Ascending aorta (tissue), 2 donors: ENCODE measurements around the gene CDC37. TPM values are rescaled to one million over a fixed set of nuclear protein-coding genes. Genes with fewer than 3 reads are reported as not detected.

Source experiments
- DNase-seq, 2 donors: peaks; one replicate each; pipeline ENCODE4 v3.0.0-alpha.2; 2019; ENCODE audit warnings: low spot score in 2 of 2
- H3K27ac ChIP-seq, 2 donors: fragments of 200-600 bp; sonication (generic); one replicate each; pipeline ENCODE4 v1.5.1; 2016 to 2017; ENCODE audit warnings: mild to moderate bottlenecking in 1 of 2
- H3K27me3 ChIP-seq: fragments of 200-600 bp; sonication (generic); one replicate; pipeline ENCODE4 v1.5.1; 2017
- H3K36me3 ChIP-seq, 2 donors: fragments of 200-600 bp; sonication (generic); one replicate each; pipeline ENCODE4 v1.5.1; 2016
- H3K4me1 ChIP-seq, 2 donors: fragments of 200-600 bp; sonication (generic); one replicate each; pipeline ENCODE4 v1.5.1; 2016 to 2017; ENCODE audit warnings: mild to moderate bottlenecking in 1 of 2
- H3K4me3 ChIP-seq, 2 donors: fragments of 200-600 bp; sonication (generic); one replicate each; pipeline ENCODE4 v1.5.1; 2016 to 2017; ENCODE audit warnings: mild to moderate bottlenecking in 1 of 2
- H3K9me3 ChIP-seq, 2 donors: fragments of 200-600 bp; sonication (generic); one replicate each; pipeline ENCODE4 v1.5.1; 2016
- CTCF ChIP-seq, 3 experiments: fragments of 200-600 bp in 2 of 3; fragments of 450-650 bp in 1 of 3; sonication (generic) in 2 of 3; IDR thresholded peaks; one replicate each; pipeline ENCODE4 v1.5.1; 2016 to 2019; ENCODE audit warnings: antibody characterized with exemption in 3 of 3, mild to moderate bottlenecking in 1 of 3, moderate library complexity in 1 of 3
- intact Hi-C: fragments of 100-400 bp; cut with DNase I; formaldehyde crosslinking; loops from one replicate; pipeline ENCODE4 v1.15.1; 2023
- total RNA-seq: library from RNA; depleted of rRNA; stranded (reverse); fragments of >200 nt; gene quantifications from one replicate; pipeline ENCODE4 v1.1.0, GENCODE V29; 2016

The CDC37 gene
- total RNA-seq, 1 donor from 2014 or later, result 183 TPM

- intact Hi-C loops, result no loop called here
- Histone ChIP-seq H3K4me3 (peak overlapping the region in 1 of 2 donors; percentile 26), H3K27ac (no peak overlapping the region), H3K27me3 (peaks cover 47% of the 10 kb centered on the region), H3K9me3 (peaks cover 0 to 6% of the 10 kb centered on the region in 2 donors), H3K36me3 (no peaks in the 10 kb centered on the region), H3K4me1 (peaks cover 20 to 23% of the 10 kb centered on the region in 2 donors)
- no peak for DNase-seq
- TF ChIP-seq CTCF (IDR thresholded peaks at IDR 0.05), result no peak
These were observed 15.3 kb upstream of the CDC37 start for GRCh38 chr19:10418485-10419199.

- Histone ChIP-seq H3K27ac (no peak overlapping the region), H3K4me1 (peaks cover 20 to 23% of the 10 kb centered on the region in 2 donors), H3K27me3 (peaks cover 47% of the 10 kb centered on the region), H3K4me3 (no peak overlapping the region), H3K36me3 (no peaks in the 10 kb centered on the region), H3K9me3 (peaks cover 0 to 6% of the 10 kb centered on the region in 2 donors)
- intact Hi-C loops, result no loop called here
- TF ChIP-seq CTCF (IDR thresholded peaks at IDR 0.05), result no peak
- no peak for DNase-seq
These were observed 14.8 kb upstream of the CDC37 start for GRCh38 chr19:10418235-10418484.

- peaks cover 0 to 6% of the 10 kb centered on the region in 2 donors for H3K9me3 ChIP-seq
- peaks cover 20 to 23% of the 10 kb centered on the region in 2 donors for H3K4me1 ChIP-seq
- TF ChIP-seq CTCF (IDR thresholded peaks at IDR 0.05), result no peak
- no peak overlapping the region for H3K27ac ChIP-seq
- no peaks in the 10 kb centered on the region for H3K36me3 ChIP-seq
- no peak for DNase-seq
- peaks cover 47% of the 10 kb centered on the region for H3K27me3 ChIP-seq
- intact Hi-C loops, result no loop called here
- no peak overlapping the region for H3K4me3 ChIP-seq
These were observed 14.3 kb upstream of the CDC37 start for GRCh38 chr19:10417541-10418234.

GRCh38 chr19:10416380-10417257, 13.3 kb upstream of the CDC37 start:
- H3K27ac ChIP-seq, result no peak overlapping the region
- peak overlapping the region; percentile 45 to 58 for H3K4me3 ChIP-seq
- H3K27me3 ChIP-seq, result peaks cover 42% of the 10 kb centered on the region
- H3K36me3 ChIP-seq, result no peaks in the 10 kb centered on the region
- DNase-seq, result peak; percentile 74 to 94
- H3K9me3 ChIP-seq, result peaks cover 0 to 6% of the 10 kb centered on the region in 2 donors
- peak; percentile 67 to 91 (median 77) for TF ChIP-seq CTCF (IDR thresholded peaks at IDR 0.05)
- intact Hi-C loops, result no loop called here
- H3K4me1 ChIP-seq, result peaks cover 20 to 23% of the 10 kb centered on the region in 2 donors

GRCh38 chr19:10416083-10416379, 12.7 kb upstream of the CDC37 start:
- Histone ChIP-seq H3K27me3 (peaks cover 36% of the 10 kb centered on the region), H3K4me1 (peaks cover 20 to 23% of the 10 kb centered on the region in 2 donors), H3K27ac (no peak overlapping the region), H3K4me3 (peak overlapping the region; percentile 45 to 58), H3K36me3 (no peaks in the 10 kb centered on the region), H3K9me3 (peaks cover 0 to 6% of the 10 kb centered on the region in 2 donors)
- intact Hi-C loops, result no loop called here
- no peak for DNase-seq
- TF ChIP-seq CTCF (IDR thresholded peaks at IDR 0.05), result no peak
